ENCODE data around the gene TAPT1. TPM values are rescaled to one million over a fixed set of nuclear protein-coding genes. Genes with fewer than 3 reads are reported as not detected.

The TAPT1 gene
- total RNA-seq = 34.2 TPM
- long read RNA-seq, full-length matches to known transcripts = 18 of 18 reads
- long read RNA-seq, partial matches to known transcripts = 0 of 18 reads
- long read RNA-seq, other reads (novel, unspliced or antisense) = 0 of 18 reads

GRCh38 chr4:16225863-16226815 is at the start of gene TAPT1:
Gene TAPT1, minus strand, starts transcription at chr4:16226471. Its CDS starts 14 bp downstream, at chr4:16226457.
- ATAC-seq (peak; percentile 88), DNase-seq (ENCODE audit: missing footprints) (peak; percentile 93)
- intact Hi-C loops (cut with DNase I) = no loop called here

DNA sequence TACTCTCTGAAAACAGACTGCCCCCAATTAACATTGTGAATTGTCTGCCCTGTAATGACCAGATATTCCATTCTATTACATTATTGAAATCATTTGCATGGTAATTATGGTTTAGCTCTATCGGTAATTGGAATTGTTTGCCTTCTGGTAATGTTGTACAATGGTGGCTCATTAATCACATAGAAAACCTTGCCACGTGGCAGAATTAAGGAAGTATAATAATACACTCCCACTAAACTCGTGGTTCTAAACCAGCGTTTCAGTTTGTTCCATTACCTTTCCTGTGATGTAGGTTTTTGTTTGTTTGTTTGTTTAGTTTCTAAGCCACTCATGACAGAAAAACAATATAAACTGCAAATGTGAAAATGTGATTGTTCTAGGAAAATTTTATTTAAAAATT is 45.1 kb upstream of the TAPT1 start:
- intact Hi-C loops (cut with DNase I) = no loop called here
- DNase-seq (ENCODE audit: missing footprints) (no peak), ATAC-seq (no peak)

DNA sequence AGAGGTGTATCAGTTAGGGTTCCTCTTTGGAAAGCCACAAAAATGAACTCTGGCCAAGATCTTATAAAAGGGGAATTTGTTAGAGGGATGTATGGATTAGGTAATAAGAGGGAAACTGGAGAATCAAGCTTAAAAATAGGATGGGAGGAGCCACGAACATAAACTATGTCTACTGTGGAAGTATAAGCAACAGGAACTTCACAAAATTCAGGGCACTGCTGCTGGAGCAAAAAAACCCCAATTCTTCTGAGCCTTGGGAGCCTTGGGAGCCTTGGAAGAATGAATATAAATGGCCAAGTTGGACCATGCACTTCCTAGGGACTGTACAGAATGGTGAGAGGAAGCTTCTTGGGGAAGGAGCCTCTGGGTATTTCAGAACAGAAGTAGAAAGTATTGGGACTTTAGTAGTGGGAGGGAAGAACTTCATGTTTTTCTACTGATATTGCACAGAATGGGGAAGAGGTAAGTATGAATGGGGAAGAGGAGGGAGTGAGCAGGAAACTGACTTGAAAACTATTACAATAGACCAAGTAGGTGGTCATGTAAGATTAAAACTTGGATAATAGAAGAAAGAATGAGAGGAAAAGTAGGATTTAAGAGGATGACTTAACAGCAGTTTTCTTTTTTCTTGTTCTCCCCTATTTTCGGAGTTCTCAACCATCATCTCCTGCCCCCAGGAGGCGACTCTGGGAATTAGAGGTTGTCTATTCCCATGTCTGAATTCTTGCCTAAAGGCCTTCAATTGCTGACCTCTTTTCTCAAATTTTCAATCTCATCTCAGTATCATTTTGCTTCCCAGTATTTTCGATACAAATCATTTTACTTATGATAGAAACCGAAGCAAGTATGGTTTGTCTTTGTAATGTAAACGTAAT is 44.4 kb upstream of the TAPT1 start:
- no peak for DNase-seq (ENCODE audit: missing footprints)
- ATAC-seq = peak; percentile 53
- intact Hi-C loops (cut with DNase I) = no loop called here

GRCh38 chr4:16269742-16270453 is 43.6 kb upstream of the TAPT1 start:
- DNase-seq (ENCODE audit: missing footprints) (peak; percentile 67), ATAC-seq (peak; percentile 38)
- intact Hi-C loops (cut with DNase I) = loop anchor here (10.0 kb wide), 1 partner anchor 465 kb away; no protein-coding TSS in a partner anchor

DNA sequence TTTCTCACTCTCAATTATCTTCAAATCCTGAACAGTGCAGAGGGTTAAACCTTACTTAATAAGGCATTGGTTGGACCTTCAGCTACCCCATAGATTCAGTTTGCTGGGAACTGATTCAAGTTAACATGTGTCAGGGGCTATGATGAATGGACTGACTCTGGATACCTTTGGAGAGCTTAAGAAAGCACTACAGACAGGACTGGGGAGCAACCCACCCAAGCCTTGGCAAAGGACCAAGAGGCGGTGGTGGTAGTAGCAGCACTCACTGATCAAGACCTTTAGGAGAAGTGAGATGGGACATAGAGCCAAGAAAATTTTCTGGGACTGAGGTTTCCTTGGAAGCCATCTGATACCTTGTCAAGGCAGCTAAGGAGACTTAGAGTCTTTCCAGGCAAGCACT is 43.0 kb upstream of the TAPT1 start:
- DNase-seq (ENCODE audit: missing footprints) = no peak
- intact Hi-C loops (cut with DNase I) = loop anchor here (10.0 kb wide), 1 partner anchor 464 kb away; no protein-coding TSS in a partner anchor
- no peak for ATAC-seq

DNA sequence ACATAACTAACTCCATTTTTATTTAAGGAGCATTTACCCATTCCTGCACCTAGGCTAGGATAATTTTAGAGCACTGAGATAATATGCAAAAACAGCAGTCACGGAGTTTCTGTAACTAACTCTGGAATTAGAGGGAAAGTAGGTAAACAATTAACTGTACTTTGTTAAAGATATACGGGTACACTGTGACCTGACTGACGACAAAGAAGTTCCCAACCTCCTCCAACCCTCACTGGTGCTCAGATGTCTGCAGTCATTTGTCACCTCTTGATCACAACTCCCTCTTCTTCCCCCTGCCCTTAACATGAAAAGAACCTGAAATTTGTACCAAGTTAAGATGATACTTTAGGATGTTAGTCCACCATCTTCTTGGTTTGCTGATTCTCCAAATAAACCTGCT is 42.0 kb upstream of the TAPT1 start:
- intact Hi-C loops (cut with DNase I) = loop anchor here (10.0 kb wide), 1 partner anchor 463 kb away; no protein-coding TSS in a partner anchor
- ATAC-seq = no peak
- no peak for DNase-seq (ENCODE audit: missing footprints)

DNA sequence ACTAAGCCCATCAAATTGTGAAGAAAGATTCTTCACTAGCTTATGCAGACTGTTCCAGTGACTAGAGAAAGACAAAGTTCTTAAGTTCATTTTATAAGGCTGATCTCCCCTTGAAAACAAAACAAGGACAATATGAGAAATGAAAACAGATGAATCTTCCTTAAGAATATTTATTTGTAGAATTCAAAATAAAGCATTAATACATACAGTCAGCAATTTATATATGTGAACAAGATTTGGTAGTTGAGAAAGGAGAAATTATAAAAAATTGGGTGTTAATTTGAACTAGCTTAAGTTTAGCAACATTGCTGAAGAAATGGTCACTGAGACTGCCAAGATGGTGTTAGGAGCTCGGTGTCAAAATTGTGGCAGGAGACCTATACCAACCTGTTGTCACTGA is 41.4 kb upstream of the TAPT1 start:
- no peak for DNase-seq (ENCODE audit: missing footprints)
- intact Hi-C loops (cut with DNase I) = loop anchor here (10.0 kb wide), 1 partner anchor 463 kb away; no protein-coding TSS in a partner anchor
- ATAC-seq = no peak

DNA sequence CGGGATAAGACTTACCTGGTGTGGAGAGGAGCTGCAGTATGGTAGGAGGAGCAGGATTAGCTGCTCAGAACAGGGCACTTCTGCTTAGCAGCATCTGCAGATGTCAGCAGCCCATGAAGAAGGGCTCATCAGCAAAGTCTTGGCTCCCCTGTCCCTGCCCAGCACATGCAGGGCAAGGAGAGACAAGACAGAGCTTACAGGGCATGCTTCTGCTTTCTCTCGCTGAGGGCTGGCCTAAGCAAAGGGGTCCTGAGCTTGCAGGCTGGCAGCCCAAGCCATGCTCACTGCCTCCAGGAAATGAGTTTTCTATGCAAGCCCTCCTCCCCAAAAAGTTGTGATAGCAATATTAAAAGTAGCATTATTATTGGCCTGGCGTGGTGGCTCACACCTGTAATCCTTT is 39.5 kb upstream of the TAPT1 start:
- DNase-seq (ENCODE audit: missing footprints) = no peak
- intact Hi-C loops (cut with DNase I) = loop anchor here (1.0 to 10.0 kb wide), 3 partner anchors 69 to 461 kb away; no protein-coding TSS in a partner anchor
- ATAC-seq = no peak

DNA sequence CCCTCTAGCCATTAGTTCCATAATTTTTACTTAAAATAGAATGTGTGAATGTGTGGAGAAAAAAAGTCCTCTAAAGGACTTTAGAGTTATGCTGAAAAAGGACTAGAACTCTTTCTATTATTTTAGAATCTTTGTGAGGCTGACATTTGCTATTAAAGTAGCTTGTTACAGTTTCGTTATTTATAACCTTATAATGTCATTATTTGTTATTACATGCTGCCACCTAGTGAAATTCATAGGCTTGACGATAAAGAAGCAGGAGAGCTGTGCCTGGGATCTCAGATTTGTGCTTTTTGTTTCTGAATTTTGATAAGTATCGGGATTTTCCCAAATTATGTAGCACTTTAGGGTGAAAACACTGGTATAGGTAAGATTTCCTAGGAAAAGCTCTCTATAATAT is 38.5 kb upstream of the TAPT1 start:
- no peak for ATAC-seq
- DNase-seq (ENCODE audit: missing footprints) = no peak
- intact Hi-C loops (cut with DNase I) = loop anchor here (1.0 to 10.0 kb wide), 4 partner anchors 68 to 460 kb away; no protein-coding TSS in a partner anchor

DNA sequence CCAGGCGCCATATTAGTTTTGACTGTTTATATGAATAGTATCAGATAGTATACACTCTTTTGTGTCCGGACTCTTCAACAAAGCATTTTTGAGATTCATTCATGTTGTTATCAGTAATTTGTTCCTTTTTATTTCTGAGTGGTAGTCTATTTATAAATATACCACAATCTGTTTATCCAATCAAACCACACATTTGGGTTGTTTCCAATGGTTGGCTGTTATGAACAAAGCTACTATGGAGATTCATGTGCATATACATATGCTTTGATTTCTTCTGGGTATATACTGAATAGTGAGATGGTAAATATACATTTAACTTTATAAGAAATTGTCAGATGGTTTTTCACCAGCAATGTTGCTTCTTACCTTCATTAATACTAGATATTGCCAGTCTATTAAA is 36.8 kb upstream of the TAPT1 start:
- intact Hi-C loops (cut with DNase I) = loop anchor here (5.0 to 10.0 kb wide), 2 partner anchors 381 to 458 kb away; no protein-coding TSS in a partner anchor
- no peak for ATAC-seq
- DNase-seq (ENCODE audit: missing footprints) = no peak

DNA sequence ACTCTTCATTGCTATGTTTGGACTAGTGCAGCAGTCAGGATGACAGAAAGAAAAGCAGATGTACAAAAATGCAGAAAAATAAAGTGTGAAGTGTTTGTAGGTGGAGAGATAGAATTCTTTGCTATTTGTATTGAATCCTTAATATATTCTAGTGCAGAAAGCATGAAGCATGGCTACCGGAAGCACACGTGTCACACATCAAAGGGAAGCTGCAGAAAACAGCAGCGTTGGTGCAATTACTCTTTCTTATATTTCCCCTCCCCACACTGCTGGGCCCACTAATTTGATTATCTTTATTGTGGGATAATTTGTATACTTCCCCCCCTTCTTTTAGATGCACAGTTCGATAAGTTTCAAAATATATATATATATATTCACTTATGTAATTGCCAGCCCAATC is 35.9 kb upstream of the TAPT1 start:
- DNase-seq (ENCODE audit: missing footprints) = no peak
- intact Hi-C loops (cut with DNase I) = loop anchor here (5.0 to 10.0 kb wide), 2 partner anchors 380 to 457 kb away; no protein-coding TSS in a partner anchor
- ATAC-seq = no peak

DNA sequence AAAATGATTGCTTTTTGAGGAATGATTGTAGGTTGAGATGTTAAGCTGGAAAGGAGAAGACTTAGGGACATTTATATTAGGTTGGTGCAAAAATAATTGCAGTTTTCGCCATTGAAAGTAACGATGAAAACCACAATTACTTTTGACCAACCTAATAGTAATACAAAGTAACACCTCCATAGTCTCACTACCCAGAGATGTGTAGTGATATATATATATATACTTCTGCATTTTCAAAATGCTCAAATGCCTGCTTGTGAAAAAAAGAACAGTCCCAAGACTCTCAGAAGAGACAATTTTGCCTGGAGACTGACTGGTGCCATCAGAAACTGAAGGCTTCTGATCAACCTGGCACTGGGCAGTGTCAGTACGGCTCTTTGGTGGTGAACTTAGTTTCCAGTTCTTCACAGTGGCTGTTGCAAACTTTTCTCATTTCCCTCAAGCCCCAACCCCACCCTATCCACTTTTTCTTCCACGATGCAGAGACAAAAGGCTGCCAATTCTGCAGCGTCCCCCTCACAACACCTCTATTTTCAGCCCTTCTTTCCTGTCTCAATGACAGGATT is 35.1 kb upstream of the TAPT1 start:
- ATAC-seq (no peak), DNase-seq (ENCODE audit: missing footprints) (no peak)
- intact Hi-C loops (cut with DNase I) = loop anchor here (5.0 to 10.0 kb wide), 2 partner anchors 379 to 457 kb away; no protein-coding TSS in a partner anchor

DNA sequence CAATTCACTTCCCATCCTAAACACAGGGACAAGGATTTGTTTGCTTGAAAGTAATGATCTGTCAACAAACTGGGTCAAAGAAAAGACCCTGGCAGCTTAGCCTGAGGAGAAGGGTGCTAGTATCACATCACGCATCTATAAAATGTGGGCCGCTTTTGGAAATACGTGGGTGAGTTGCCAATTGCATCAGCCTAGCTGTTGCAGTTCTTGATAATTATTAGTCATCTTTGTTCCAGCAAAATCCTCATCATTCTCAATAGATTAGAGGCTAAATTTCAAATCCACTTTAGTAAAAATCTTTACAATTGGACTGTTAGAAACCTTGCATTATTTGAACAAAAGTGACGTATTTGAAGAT is 33.6 kb upstream of the TAPT1 start:
- no peak for DNase-seq (ENCODE audit: missing footprints)
- no peak for ATAC-seq
- intact Hi-C loops (cut with DNase I) = loop anchor here (5.0 to 10.0 kb wide), 2 partner anchors 378 to 455 kb away; no protein-coding TSS in a partner anchor

- ATAC-seq (no peak), DNase-seq (ENCODE audit: missing footprints) (no peak)
- intact Hi-C loops (cut with DNase I) = no loop called here
Measured at GRCh38 chr4:16259241-16259888, 33.1 kb upstream of the TAPT1 start.

DNA sequence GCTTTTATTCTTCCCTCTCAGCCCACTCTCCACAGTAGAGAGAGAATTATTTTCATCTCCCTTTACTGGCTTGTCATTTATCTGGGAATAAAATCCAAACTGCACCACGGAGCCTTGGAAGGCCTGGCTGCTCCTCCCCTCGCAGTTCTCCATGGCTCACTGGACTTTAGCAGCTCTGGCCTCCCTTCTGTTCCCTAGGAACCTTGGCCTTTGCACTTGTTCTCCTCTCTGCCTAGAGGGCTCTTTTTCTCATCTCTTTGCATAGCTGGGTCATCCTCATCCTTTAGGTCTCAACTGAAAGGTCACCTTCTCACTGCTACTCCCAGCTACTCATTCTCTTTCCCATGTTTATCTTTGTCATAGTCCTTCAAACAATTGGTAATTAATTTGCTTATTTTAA is 31.3 kb upstream of the TAPT1 start:
- no peak for ATAC-seq
- intact Hi-C loops (cut with DNase I) = no loop called here
- no peak for DNase-seq (ENCODE audit: missing footprints)

GRCh38 chr4:16256343-16256742 is 30.1 kb upstream of the TAPT1 start:
- no peak for ATAC-seq
- intact Hi-C loops (cut with DNase I) = no loop called here

DNA sequence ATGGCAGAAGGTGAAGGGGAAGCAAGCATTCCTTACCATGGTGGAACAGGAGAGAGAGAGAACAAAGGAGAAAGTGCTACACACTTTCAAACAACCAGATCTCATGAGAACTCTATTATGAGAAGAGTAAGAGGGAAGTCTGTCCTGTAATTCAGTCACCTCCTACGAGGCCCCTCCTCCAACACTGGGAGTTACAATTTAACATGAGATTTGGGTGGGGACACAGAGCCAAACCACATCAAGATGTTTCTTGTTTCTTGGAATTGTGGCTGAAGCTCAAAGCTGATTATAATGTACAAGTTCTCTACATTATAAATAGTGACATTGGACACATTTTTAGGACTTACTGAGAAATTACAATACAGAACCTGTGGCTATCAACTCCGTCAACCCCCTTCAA is 29.5 kb upstream of the TAPT1 start:
- DNase-seq (ENCODE audit: missing footprints) (no peak), ATAC-seq (no peak)
- intact Hi-C loops (cut with DNase I) = no loop called here

More at GRCh38 chr4:16256343-16256742, 30.1 kb upstream of the TAPT1 start:
- DNase-seq (ENCODE audit: missing footprints) = no peak
